Retinal pigment epithelial cell (primary cell): ENCODE results near the gene VOPP1.

Experiments used
- DNase-seq: peaks from one replicate; pipeline ENCODE4 v3.0.0-alpha.2; 2010; ENCODE audit warnings: low read depth
- H3K4me3 ChIP-seq: 2 replicates; pipeline ENCODE4 v1.5.1; 2011; ENCODE audit warnings: mild to moderate bottlenecking, low read length, control low read depth, moderate library complexity
- TF ChIP-seq, protein P1 (sequence below): conservative IDR thresholded peaks from 2 replicates; pipeline ENCODE4 v1.5.1; 2011; ENCODE audit warnings: low read depth, low read length, control low read depth, inconsistent platforms

VOPP1 gene

DNA sequence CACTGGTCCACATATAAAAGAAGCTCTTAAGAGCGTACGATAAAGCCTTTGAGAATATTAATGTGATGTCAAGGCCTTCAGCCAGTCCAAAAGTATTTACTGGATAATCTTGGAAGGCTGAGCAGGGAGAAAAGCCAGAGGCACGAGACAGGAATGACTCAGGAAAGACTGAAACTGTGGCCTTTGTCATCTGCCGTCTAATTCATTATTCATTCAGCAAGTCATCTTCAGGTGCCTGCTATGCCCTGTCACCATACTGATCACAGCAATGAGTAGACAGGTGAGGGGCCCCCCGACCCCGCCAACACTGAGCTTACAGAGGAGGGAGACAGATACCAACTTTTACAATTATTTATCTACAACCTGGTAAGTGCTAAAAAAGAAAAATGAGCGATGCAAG is 78.9 kb downstream of the VOPP1 start:
- no peak overlapping the region for H3K4me3 ChIP-seq
- TF ChIP-seq, protein P1, sequence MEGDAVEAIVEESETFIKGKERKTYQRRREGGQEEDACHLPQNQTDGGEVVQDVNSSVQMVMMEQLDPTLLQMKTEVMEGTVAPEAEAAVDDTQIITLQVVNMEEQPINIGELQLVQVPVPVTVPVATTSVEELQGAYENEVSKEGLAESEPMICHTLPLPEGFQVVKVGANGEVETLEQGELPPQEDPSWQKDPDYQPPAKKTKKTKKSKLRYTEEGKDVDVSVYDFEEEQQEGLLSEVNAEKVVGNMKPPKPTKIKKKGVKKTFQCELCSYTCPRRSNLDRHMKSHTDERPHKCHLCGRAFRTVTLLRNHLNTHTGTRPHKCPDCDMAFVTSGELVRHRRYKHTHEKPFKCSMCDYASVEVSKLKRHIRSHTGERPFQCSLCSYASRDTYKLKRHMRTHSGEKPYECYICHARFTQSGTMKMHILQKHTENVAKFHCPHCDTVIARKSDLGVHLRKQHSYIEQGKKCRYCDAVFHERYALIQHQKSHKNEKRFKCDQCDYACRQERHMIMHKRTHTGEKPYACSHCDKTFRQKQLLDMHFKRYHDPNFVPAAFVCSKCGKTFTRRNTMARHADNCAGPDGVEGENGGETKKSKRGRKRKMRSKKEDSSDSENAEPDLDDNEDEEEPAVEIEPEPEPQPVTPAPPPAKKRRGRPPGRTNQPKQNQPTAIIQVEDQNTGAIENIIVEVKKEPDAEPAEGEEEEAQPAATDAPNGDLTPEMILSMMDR = no peak
- DNase-seq = no peak

DNA sequence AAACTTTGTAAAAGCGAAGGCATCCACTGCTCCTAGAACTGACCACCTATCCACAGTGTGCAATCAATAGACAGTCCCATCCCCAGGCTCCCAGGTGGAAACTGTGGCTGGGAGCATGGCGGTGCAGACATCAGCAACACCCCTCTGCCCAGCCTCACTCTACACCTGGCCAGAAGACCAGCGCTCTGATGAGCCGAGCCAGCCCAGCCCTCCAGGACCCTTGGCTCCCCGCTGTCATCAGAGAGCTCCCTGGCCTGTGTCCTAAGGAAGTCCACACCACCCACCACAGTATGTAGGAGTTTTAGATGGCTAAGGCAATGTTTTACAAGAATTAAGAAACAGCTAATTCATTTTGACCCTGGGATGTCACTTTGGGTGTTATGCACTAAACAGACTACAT is 81.0 kb downstream of the VOPP1 start:
- no peak overlapping the region for H3K4me3 ChIP-seq
- DNase-seq = no peak
- TF ChIP-seq, protein P1 = no peak

- no peak overlapping the region for H3K4me3 ChIP-seq
- DNase-seq = no peak
- TF ChIP-seq, protein P1 = no peak
These were observed 82.2 kb downstream of the VOPP1 start for GRCh38 chr7:55490099-55490498.

GRCh38 chr7:55489552-55489951 is 82.8 kb downstream of the VOPP1 start:
- TF ChIP-seq, protein P1 = no peak
- H3K4me3 ChIP-seq = no peak overlapping the region
- DNase-seq = no peak

GRCh38 chr7:55488804-55489340 is 83.4 kb downstream of the VOPP1 start:
- DNase-seq = no peak
- TF ChIP-seq, protein P1 = no peak
- H3K4me3 ChIP-seq = no peak overlapping the region

DNA sequence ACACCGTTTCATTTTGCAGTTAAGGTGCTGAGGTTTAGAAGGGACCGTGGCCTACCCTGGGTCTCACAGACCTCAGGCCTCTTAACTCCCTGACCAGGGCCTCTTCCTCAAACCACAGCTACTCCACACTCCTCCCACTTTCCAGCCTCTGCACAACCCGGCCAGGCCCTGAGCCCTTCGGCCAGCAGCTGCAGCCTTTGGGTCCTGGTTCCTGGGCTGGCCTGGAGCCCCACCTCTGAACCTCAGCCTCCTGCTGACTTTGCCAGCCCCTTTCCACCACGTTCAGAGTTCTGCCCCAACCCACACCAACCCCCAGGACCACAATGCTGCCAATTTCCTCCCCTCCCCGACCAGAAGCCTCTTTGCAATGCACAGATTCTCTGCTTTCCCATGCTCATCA is 84.1 kb downstream of the VOPP1 start:
- DNase-seq = no peak
- no peak overlapping the region for H3K4me3 ChIP-seq
- TF ChIP-seq, protein P1 = no peak

- TF ChIP-seq, protein P1 = no peak
- no peak for DNase-seq
- H3K4me3 ChIP-seq = no peak overlapping the region
These were observed 85.3 kb downstream of the VOPP1 start for GRCh38 chr7:55486991-55487390.
